Measurements from ENCODE around the gene DSP.

DSP gene

GRCh38 chr6:7541175-7542064 lies at the start of gene DSP:
TSS of gene DSP (plus strand) at chr6:7541671. CDS start at chr6:7541916, 245 bp downstream.
- no peak for DNase-seq

GRCh38 chr6:7493866-7494265 lies 47.6 kb upstream of the DSP start:
- no peak for DNase-seq

- DNase-seq, result no peak
Observed at GRCh38 chr6:7494638-7495037, 46.8 kb upstream of the DSP start.

- DNase-seq, result no peak
Observed at GRCh38 chr6:7496266-7496875, 45.1 kb upstream of the DSP start.

- no peak for DNase-seq
Observed at GRCh38 chr6:7500752-7501282, 40.7 kb upstream of the DSP start.

GRCh38 chr6:7502743-7503142 lies 38.7 kb upstream of the DSP start:
- DNase-seq, result no peak

GRCh38 chr6:7504041-7504440 lies 37.4 kb upstream of the DSP start:
- DNase-seq, result no peak

- no peak for DNase-seq
Observed at GRCh38 chr6:7505189-7505699, 36.2 kb upstream of the DSP start.

GRCh38 chr6:7507600-7507999 lies 33.9 kb upstream of the DSP start:
- no peak for DNase-seq

GRCh38 chr6:7512320-7512719 lies 29.2 kb upstream of the DSP start:
- DNase-seq, result no peak

- no peak for DNase-seq
Observed at GRCh38 chr6:7513529-7513928, 27.9 kb upstream of the DSP start.

GRCh38 chr6:7515363-7515762 lies 26.1 kb upstream of the DSP start:
- no peak for DNase-seq

- no peak for DNase-seq
Observed at GRCh38 chr6:7518877-7519276, 22.6 kb upstream of the DSP start.

GRCh38 chr6:7522873-7523272 lies 18.6 kb upstream of the DSP start:
- no peak for DNase-seq

GRCh38 chr6:7523922-7524321 lies 17.5 kb upstream of the DSP start:
- DNase-seq, result no peak

GRCh38 chr6:7526755-7527154 lies 14.7 kb upstream of the DSP start:
- no peak for DNase-seq

- DNase-seq, result no peak
Observed at GRCh38 chr6:7528565-7528964, 12.9 kb upstream of the DSP start.

GRCh38 chr6:7529141-7529540 lies 12.3 kb upstream of the DSP start:
- no peak for DNase-seq

- no peak for DNase-seq
Observed at GRCh38 chr6:7532232-7532631, 9.2 kb upstream of the DSP start.

GRCh38 chr6:7532821-7533220 lies 8.7 kb upstream of the DSP start:
- DNase-seq, result no peak

- no peak for DNase-seq
Observed at GRCh38 chr6:7534192-7534591, 7.3 kb upstream of the DSP start.

- DNase-seq, result no peak
Observed at GRCh38 chr6:7535498-7535897, 6.0 kb upstream of the DSP start.

- no peak for DNase-seq
Observed at GRCh38 chr6:7537565-7538174, 3.8 kb upstream of the DSP start.

GRCh38 chr6:7538484-7538883 lies 3.0 kb upstream of the DSP start:
- no peak for DNase-seq
